ENCODE data around the gene RRP1.

Gene RRP1

GRCh38 chr21:43845386-43845785 lies 56.0 kb downstream of the RRP1 start:
- H3K27ac ChIP-seq (ENCODE audit: low read depth, low read length), result no peak overlapping the region
- H3K4me3 ChIP-seq (ENCODE audit: insufficient read depth, low read length, poor library complexity, severe bottlenecking), result no peak overlapping the region
- H3F3A ChIP-seq (ENCODE audit: insufficient read depth), result no peaks in the 10 kb centered on the region
- no peaks in the 10 kb centered on the region for H4K20me1 ChIP-seq (ENCODE audit: low read depth, low read length)
- no peak for TF ChIP-seq CTCF (IDR thresholded peaks at IDR 0.05; ENCODE audit: insufficient read depth, low read length, poor library complexity, severe bottlenecking)
- no peak for TF ChIP-seq EZH2phosphoT487 (conservative IDR thresholded peaks at IDR 0.05; ENCODE audit: low read length)
- no peaks in the 10 kb centered on the region for H3K79me2 ChIP-seq (ENCODE audit: insufficient read depth, low read length)
- H3K9me2 ChIP-seq (replicated peaks; ENCODE audit: insufficient read depth, low read length), result no peaks in the 10 kb centered on the region
- H3K27me3 ChIP-seq (ENCODE audit: low read length), result peaks cover 3% of the 10 kb centered on the region; the same call in 1 of the 2 replicates
- H2AFZ ChIP-seq (ENCODE audit: low read depth, low read length, severe bottlenecking), result no peak overlapping the region
- H3K4me2 ChIP-seq (ENCODE audit: low read depth, low read length, poor library complexity, severe bottlenecking), result no peak overlapping the region
- H3K36me3 ChIP-seq (ENCODE audit: low read length), result no peaks in the 10 kb centered on the region
- H3K9me3 ChIP-seq (ENCODE audit: insufficient read depth, low read length), result no peaks in the 10 kb centered on the region
- H3K9ac ChIP-seq (ENCODE audit: low read length), result no peak overlapping the region

DNA sequence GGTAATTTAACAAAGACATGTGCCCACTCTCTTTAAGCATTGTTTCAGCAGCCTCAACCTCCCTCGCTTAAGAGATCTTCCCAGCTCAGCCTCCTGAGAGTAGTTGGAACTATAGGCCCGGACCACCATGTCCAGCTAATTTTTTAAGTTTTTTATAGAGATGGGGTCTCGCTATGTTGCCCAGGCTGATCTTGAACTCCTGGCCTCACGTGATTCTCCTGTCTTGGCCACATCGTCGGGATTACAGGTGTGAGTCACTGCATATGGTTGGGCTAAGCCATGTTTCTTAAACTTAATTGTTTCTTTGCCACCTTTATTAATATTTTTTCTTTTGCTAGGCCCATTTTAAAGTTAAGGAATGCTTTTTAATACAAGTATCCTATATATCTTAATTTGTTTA lies 57.1 kb downstream of the RRP1 start:
- Histone ChIP-seq H3K4me3 (ENCODE audit: insufficient read depth, low read length, poor library complexity, severe bottlenecking) (no peak overlapping the region), H4K20me1 (ENCODE audit: low read depth, low read length) (no peaks in the 10 kb centered on the region), H3K9ac (ENCODE audit: low read length) (no peak overlapping the region), H3K36me3 (ENCODE audit: low read length) (no peaks in the 10 kb centered on the region), H3K9me2 (replicated peaks; ENCODE audit: insufficient read depth, low read length) (no peaks in the 10 kb centered on the region), H2AFZ (ENCODE audit: low read depth, low read length, severe bottlenecking) (no peak overlapping the region), H3K27me3 (ENCODE audit: low read length) (peaks cover 3% of the 10 kb centered on the region; the same call in 1 of the 2 replicates), H3K79me2 (ENCODE audit: insufficient read depth, low read length) (no peaks in the 10 kb centered on the region), H3K27ac (ENCODE audit: low read depth, low read length) (no peak overlapping the region), H3K4me2 (ENCODE audit: low read depth, low read length, poor library complexity, severe bottlenecking) (no peak overlapping the region), H3F3A (ENCODE audit: insufficient read depth) (no peaks in the 10 kb centered on the region), H3K9me3 (ENCODE audit: insufficient read depth, low read length) (no peaks in the 10 kb centered on the region)
- no peak for TF ChIP-seq CTCF (IDR thresholded peaks at IDR 0.05; ENCODE audit: insufficient read depth, low read length, poor library complexity, severe bottlenecking)
- no peak for TF ChIP-seq EZH2phosphoT487 (conservative IDR thresholded peaks at IDR 0.05; ENCODE audit: low read length)

DNA sequence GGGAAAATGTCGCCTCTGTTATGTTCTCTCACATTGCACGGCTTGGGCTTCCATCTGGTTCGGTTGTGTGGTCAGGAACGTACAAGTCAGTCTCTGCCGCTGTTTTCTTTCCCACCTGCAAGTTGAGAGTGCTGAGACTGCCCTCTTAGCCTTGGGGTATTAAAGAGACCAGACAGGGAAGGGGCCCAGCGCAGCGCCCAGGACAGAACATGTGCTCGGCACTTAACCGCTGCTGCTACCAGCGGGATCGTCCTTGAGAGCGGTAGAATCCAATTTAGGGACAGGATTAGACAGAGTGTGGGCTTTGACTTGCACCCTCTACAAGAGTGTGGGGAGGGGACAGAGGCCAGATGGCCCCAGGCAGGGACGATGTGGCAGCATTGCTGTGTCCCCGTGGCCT lies 57.9 kb downstream of the RRP1 start:
- no peaks in the 10 kb centered on the region for H3K79me2 ChIP-seq (ENCODE audit: insufficient read depth, low read length)
- no peak overlapping the region for H3K27ac ChIP-seq (ENCODE audit: low read depth, low read length)
- no peak overlapping the region for H3K4me3 ChIP-seq (ENCODE audit: insufficient read depth, low read length, poor library complexity, severe bottlenecking)
- no peak overlapping the region for H2AFZ ChIP-seq (ENCODE audit: low read depth, low read length, severe bottlenecking)
- no peak overlapping the region for H3K4me2 ChIP-seq (ENCODE audit: low read depth, low read length, poor library complexity, severe bottlenecking)
- H4K20me1 ChIP-seq (ENCODE audit: low read depth, low read length), result no peaks in the 10 kb centered on the region
- H3K27me3 ChIP-seq (ENCODE audit: low read length), result peaks cover 3% of the 10 kb centered on the region; the same call in 1 of the 2 replicates
- no peaks in the 10 kb centered on the region for H3K9me3 ChIP-seq (ENCODE audit: insufficient read depth, low read length)
- H3K9me2 ChIP-seq (replicated peaks; ENCODE audit: insufficient read depth, low read length), result no peaks in the 10 kb centered on the region
- no peaks in the 10 kb centered on the region for H3K36me3 ChIP-seq (ENCODE audit: low read length)
- no peaks in the 10 kb centered on the region for H3F3A ChIP-seq (ENCODE audit: insufficient read depth)
- TF ChIP-seq CTCF (IDR thresholded peaks at IDR 0.05; ENCODE audit: insufficient read depth, low read length, poor library complexity, severe bottlenecking), result no peak
- no peak for TF ChIP-seq EZH2phosphoT487 (conservative IDR thresholded peaks at IDR 0.05; ENCODE audit: low read length)
- no peak overlapping the region for H3K9ac ChIP-seq (ENCODE audit: low read length)
